K562 (cell line): ENCODE results near the gene GFRA1. TPM values are rescaled to one million over a fixed set of nuclear protein-coding genes. Genes with fewer than 3 reads are reported as not detected.

Source experiments
- ATAC-seq: fragments of 200-7000 bp; cut with Tn5 transposase; 3 replicates; pipeline ENCODE4 v1.9.1; 2020; ENCODE audit warnings: moderate library complexity
- BruUV-seq: library from RNA; stranded (reverse); fragments of 400-500 nt; replicated peaks from 2 replicates; lab custom pipeline; 2021; lab: Mats Ljungman, UMichigan
- CTCF ChIA-PET: fragments of 300-600 bp; formaldehyde crosslinking; extraction: SDS; loops from one replicate; lab custom pipeline; 2021; ENCODE audit warnings: low intra/inter-chr PET ratio; lab: Yijun Ruan, JAX
- POLR2A ChIA-PET: fragments of 300-600, 350-650 bp; sonication (Branson Sonifier 250); formaldehyde crosslinking; extraction: SDS; loops from one replicate; lab custom pipeline; 2021; ENCODE audit warnings: antibody characterized with exemption, inconsistent platforms; lab: Yijun Ruan, JAX
- DNase-seq, 4 experiments: peaks; one replicate each; pipeline versions ENCODE4 v3.0.0 to v3.0.0-alpha.2; 2011 to 2018; ENCODE audit warnings: low spot score in 3 of 4, mixed read lengths in 3 of 4; ENCODE audit errors: extremely low read depth in 1 of 4
- FAIRE-seq: peaks from 2 replicates; lab custom pipeline; 2011; peaks lifted over from hg19 to GRCh38; lab: Jason Lieb, UNC
- H2AFZ ChIP-seq: 2 replicates; pipeline ENCODE4 v1.6.0; 2011; ENCODE audit warnings: low read depth, low read length, control low read depth, inconsistent platforms
- H3K27ac ChIP-seq: fragments of 200-600 bp; 3 replicates; pipeline ENCODE4 v1.8.0; 2011; ENCODE audit warnings: low read depth, mild to moderate bottlenecking, control low read depth, inconsistent platforms, low read length, moderate library complexity, mixed read lengths; ENCODE audit errors: extremely low read depth
- H3K27me3 ChIP-seq, 2 experiments: fragments of 300-600 bp in 1 of 2; 2 replicates in 1 of 2; 3 replicates in 1 of 2; pipeline versions ENCODE4 v1.6.0 to v1.8.0; 2011; ENCODE audit warnings: inconsistent platforms in 2 of 2, low read length in 2 of 2, mild to moderate bottlenecking in 1 of 2, mixed read lengths in 1 of 2, moderate library complexity in 1 of 2; ENCODE audit not compliant: control insufficient read depth in 2 of 2, insufficient read depth in 2 of 2
- H3K36me3 ChIP-seq: fragments of 300-600 bp; 3 replicates; pipeline ENCODE4 v1.8.0; 2011; ENCODE audit warnings: mild to moderate bottlenecking, low read length, inconsistent platforms; ENCODE audit not compliant: control insufficient read depth, insufficient read depth
- H3K4me1 ChIP-seq, 2 experiments: fragments of 200-600 bp in 1 of 2; replicated peaks in 1 of 2; 2 replicates in 1 of 2; 3 replicates in 1 of 2; pipeline versions ENCODE4 v1.5.1 to v1.8.0; 2011; ENCODE audit warnings: inconsistent platforms in 2 of 2, low read length in 2 of 2, mild to moderate bottlenecking in 1 of 2, mixed read lengths in 1 of 2, moderate library complexity in 1 of 2; ENCODE audit not compliant: control insufficient read depth in 2 of 2, insufficient read depth in 2 of 2
- H3K4me2 ChIP-seq: 2 replicates; pipeline ENCODE4 v1.6.1; 2011; ENCODE audit warnings: low read length, control low read depth, inconsistent platforms, mixed read lengths; ENCODE audit not compliant: insufficient read depth
- H3K4me3 ChIP-seq: fragments of 200-600 bp; sonication (generic), shearing (Covaris generic); 2 replicates; pipeline ENCODE4 v1.5.1; 2016; ENCODE audit warnings: control low read depth, inconsistent platforms
- H3K79me2 ChIP-seq: fragments of 200-600 bp; 3 replicates; pipeline ENCODE4 v1.8.0; 2011; ENCODE audit warnings: low read length, inconsistent platforms; ENCODE audit not compliant: control insufficient read depth, insufficient read depth
- H3K9ac ChIP-seq, 2 experiments: 2 replicates each; pipeline versions ENCODE4 v1.6.0 to v1.6.1; 2011; ENCODE audit warnings: low read depth in 2 of 2, low read length in 2 of 2, control low read depth in 1 of 2, inconsistent platforms in 1 of 2, mild to moderate bottlenecking in 1 of 2, mixed read lengths in 1 of 2; ENCODE audit not compliant: insufficient read depth in 1 of 2
- H3K9me1 ChIP-seq: one replicate; pipeline ENCODE4 v1.6.0; 2011; ENCODE audit warnings: inconsistent platforms, mild to moderate bottlenecking, low read length, moderate library complexity; ENCODE audit not compliant: control insufficient read depth, insufficient read depth
- H3K9me3 ChIP-seq: replicated peaks from 2 replicates; pipeline ENCODE4 v1.5.1; 2011; ENCODE audit warnings: low read depth, low read length, inconsistent platforms; ENCODE audit not compliant: control insufficient read depth, insufficient read depth
- H4K20me1 ChIP-seq: replicated peaks from 2 replicates; pipeline ENCODE4 v1.6.1; 2011; ENCODE audit warnings: low read length, inconsistent platforms, mixed read lengths; ENCODE audit not compliant: control insufficient read depth, insufficient read depth
- ARID2 ChIP-seq: fragments of 450-650 bp; IDR thresholded peaks from 2 replicates; pipeline ENCODE4 v1.6.1; 2017; ENCODE audit warnings: antibody characterized with exemption, mild to moderate bottlenecking
- CHD2 ChIP-seq: IDR thresholded peaks from 2 replicates; pipeline ENCODE4 v1.6.1; 2011; ENCODE audit warnings: low read depth, low read length
- CREM ChIP-seq: IDR thresholded peaks from 2 replicates; pipeline ENCODE4 v1.6.1; 2014; ENCODE audit warnings: antibody characterized with exemption, low read depth
- FIP1L1 ChIP-seq: fragments of 200-400 bp; formaldehyde crosslinking; IDR thresholded peaks from 2 replicates; pipeline ENCODE4 v1.6.1; 2018; ENCODE audit warnings: mild to moderate bottlenecking, low read depth, low read length; ENCODE audit not compliant: poor library complexity, severe bottlenecking
- HSF4 ChIP-seq: fragments of 250-450 bp; sonication (Bioruptor Pico); IDR thresholded peaks from 2 replicates; pipeline ENCODE4 v2.1.2; 2022; ENCODE audit warnings: mild to moderate bottlenecking, moderate library complexity, borderline replicate concordance
- NUFIP1 ChIP-seq: fragments of 450-650 bp; IDR thresholded peaks from 2 replicates; pipeline ENCODE4 v1.6.1; 2018; ENCODE audit not compliant: partially characterized antibody
- RFX5 ChIP-seq: IDR thresholded peaks from 2 replicates; pipeline ENCODE4 v1.6.1; 2011; ENCODE audit warnings: low read depth, mild to moderate bottlenecking, improper control_type of control experiment, low read length
- ZFPM2 ChIP-seq: fragments of 250-450 bp; sonication (Bioruptor Pico); IDR thresholded peaks from 2 replicates; pipeline ENCODE4 v1.5.1; 2022; ENCODE audit warnings: mild to moderate bottlenecking
- ZNF124 ChIP-seq: sonication (generic); formaldehyde crosslinking; IDR thresholded peaks from 2 replicates; pipeline ENCODE4 v1.8.1; 2022; ENCODE audit warnings: missing genetic modification reagents
- ZNF696 ChIP-seq: fragments of 250-450 bp; sonication (Bioruptor Pico); conservative IDR thresholded peaks from 2 replicates; pipeline ENCODE4 v1.4.0; 2020; ENCODE audit warnings: mild to moderate bottlenecking, moderate library complexity
- WGBS: fragments of 100-300 bp; shearing (Covaris generic); methylation state at CpG from one replicate; pipeline ENCODE4 v1.1.6; 2016; ENCODE audit warnings: low coverage, mixed read lengths; ENCODE audit not compliant: insufficient coverage; ENCODE audit errors: missing lambda C conversion rate; 5-methylcytosine and 5-hydroxymethylcytosine counted together
- in situ Hi-C: fragments of 300-500 bp; cut with MboI; formaldehyde crosslinking; loops from 4 replicates; pipeline ENCODE4 v1.15.0; 2018; ENCODE audit warnings: inconsistent platforms, mixed read lengths
- intact Hi-C: fragments of 100-400 bp; cut with micrococcal nuclease; formaldehyde crosslinking; loops from 2 replicates; pipeline ENCODE4 v1.14.2; 2022
- polyA plus RNA-seq, 8 experiments: library from polyadenylated mRNA; depleted of rRNA in 4 of 8; stranded (reverse) in 5 of 8; unstranded in 3 of 8; fragments of >200 nt; fragmentation: Nextera tagmentation in 2 of 8; fragmentation: Illumina TruSeq in 1 of 8; extraction: Ambion mirVana in 2 of 8; extraction: Trizol in 1 of 8; gene quantifications; 2 replicates each; pipeline versions ENCODE4 v1.2.1 to v1.2.3, GENCODE V29; 2011 to 2014; ENCODE audit warnings: inconsistent platforms in 1 of 8, missing spikeins in 1 of 8
- total RNA-seq, 7 experiments: library from RNA; depleted of rRNA in 6 of 7; stranded (reverse); fragments of >200 nt in 6 of 7; fragmentation: Illumina TruSeq in 2 of 7; extraction: Trizol in 2 of 7; gene quantifications; 2 replicates each; pipeline versions ENCODE4 v1.2.1 to v1.2.3, GENCODE V29; 2011 to 2021; ENCODE audit warnings: low replicate concordance in 1 of 7
- TF ChIP-seq, protein P1 (sequence below): IDR thresholded peaks from 3 replicates; pipeline ENCODE4 v1.6.1; 2011; ENCODE audit warnings: borderline replicate concordance, mild to moderate bottlenecking; ENCODE audit not compliant: insufficient read length, insufficient read depth
- TF ChIP-seq, protein P2 (sequence below): fragments of 250-450 bp; sonication (Bioruptor Pico); IDR thresholded peaks from 2 replicates; pipeline ENCODE4 v1.5.0; 2021; ENCODE audit warnings: mild to moderate bottlenecking, moderate library complexity
- TF ChIP-seq, protein P3 (sequence below): sonication (generic); formaldehyde crosslinking; IDR thresholded peaks from 2 replicates; pipeline ENCODE4 v1.8.1; 2022; ENCODE audit warnings: missing genetic modification reagents

Gene GFRA1
- total and polyA plus RNA-seq, 9 of the 15 experiments (the other 6 are each of a cell fraction or from before 2014, with no cell fraction given): 0.04 TPM; not detected in 8

DNA sequence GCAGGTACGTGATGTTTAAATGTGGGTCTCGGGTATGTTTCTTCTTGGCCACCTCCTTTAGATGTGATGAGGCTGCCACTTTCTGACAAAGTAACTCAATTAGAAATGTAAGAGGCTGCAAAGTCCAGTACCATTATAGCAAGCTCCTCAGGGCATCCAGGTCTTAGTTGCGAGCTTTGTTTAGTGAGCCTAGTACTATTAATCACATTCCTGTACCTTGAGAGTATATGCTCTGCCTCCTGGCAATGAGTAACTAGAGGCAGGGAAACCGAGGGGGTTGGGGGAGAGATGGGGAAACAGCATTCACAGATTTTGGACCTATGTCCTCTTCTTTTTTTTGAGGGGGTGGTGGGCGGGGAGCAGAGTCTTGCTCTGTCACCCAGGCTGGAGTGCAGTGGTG lies 131.8 kb downstream of the GFRA1 start:
- BruUV-seq: no TSS peak
- CTCF ChIA-PET: no interaction called here
- no peak overlapping the region for H3K4me3 ChIP-seq

More for the DNA sequence above, 131.8 kb downstream of the GFRA1 start:
- no peaks in the 10 kb centered on the region for H3K9me1 ChIP-seq
- in situ Hi-C loops (no loop called here), intact Hi-C loops (no loop called here)
- no peaks in the 10 kb centered on the region for H3K27me3 ChIP-seq
- no peaks in the 10 kb centered on the region for H3K36me3 ChIP-seq
- no peak overlapping the region for H3K27ac ChIP-seq
- FAIRE-seq: no peak
- H2AFZ ChIP-seq: no peak overlapping the region
- H3K9me3 ChIP-seq: no peaks in the 10 kb centered on the region
- no peak for ATAC-seq
- H4K20me1 ChIP-seq: no peaks in the 10 kb centered on the region
- no peak overlapping the region for H3K9ac ChIP-seq
- no peak overlapping the region for H3K4me2 ChIP-seq
- POLR2A ChIA-PET: interaction anchor here (0.6 kb wide), 1 partner anchor 68 kb away, joined by 3 read pairs; no protein-coding TSS in a partner anchor
- H3K79me2 ChIP-seq: no peaks in the 10 kb centered on the region
- WGBS: 0% methylated on average over 4 of the region's 5 CpGs
- no peak for TF ChIP-seq ZNF124
- TF ChIP-seq FIP1L1: no peak
- TF ChIP-seq HSF4 (CRISPR knock-in tag): no peak
- TF ChIP-seq CREM: no peak
- no peak for TF ChIP-seq ARID2
- TF ChIP-seq, protein P1, sequence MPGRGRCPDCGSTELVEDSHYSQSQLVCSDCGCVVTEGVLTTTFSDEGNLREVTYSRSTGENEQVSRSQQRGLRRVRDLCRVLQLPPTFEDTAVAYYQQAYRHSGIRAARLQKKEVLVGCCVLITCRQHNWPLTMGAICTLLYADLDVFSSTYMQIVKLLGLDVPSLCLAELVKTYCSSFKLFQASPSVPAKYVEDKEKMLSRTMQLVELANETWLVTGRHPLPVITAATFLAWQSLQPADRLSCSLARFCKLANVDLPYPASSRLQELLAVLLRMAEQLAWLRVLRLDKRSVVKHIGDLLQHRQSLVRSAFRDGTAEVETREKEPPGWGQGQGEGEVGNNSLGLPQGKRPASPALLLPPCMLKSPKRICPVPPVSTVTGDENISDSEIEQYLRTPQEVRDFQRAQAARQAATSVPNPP: no peak
- TF ChIP-seq, protein P2, sequence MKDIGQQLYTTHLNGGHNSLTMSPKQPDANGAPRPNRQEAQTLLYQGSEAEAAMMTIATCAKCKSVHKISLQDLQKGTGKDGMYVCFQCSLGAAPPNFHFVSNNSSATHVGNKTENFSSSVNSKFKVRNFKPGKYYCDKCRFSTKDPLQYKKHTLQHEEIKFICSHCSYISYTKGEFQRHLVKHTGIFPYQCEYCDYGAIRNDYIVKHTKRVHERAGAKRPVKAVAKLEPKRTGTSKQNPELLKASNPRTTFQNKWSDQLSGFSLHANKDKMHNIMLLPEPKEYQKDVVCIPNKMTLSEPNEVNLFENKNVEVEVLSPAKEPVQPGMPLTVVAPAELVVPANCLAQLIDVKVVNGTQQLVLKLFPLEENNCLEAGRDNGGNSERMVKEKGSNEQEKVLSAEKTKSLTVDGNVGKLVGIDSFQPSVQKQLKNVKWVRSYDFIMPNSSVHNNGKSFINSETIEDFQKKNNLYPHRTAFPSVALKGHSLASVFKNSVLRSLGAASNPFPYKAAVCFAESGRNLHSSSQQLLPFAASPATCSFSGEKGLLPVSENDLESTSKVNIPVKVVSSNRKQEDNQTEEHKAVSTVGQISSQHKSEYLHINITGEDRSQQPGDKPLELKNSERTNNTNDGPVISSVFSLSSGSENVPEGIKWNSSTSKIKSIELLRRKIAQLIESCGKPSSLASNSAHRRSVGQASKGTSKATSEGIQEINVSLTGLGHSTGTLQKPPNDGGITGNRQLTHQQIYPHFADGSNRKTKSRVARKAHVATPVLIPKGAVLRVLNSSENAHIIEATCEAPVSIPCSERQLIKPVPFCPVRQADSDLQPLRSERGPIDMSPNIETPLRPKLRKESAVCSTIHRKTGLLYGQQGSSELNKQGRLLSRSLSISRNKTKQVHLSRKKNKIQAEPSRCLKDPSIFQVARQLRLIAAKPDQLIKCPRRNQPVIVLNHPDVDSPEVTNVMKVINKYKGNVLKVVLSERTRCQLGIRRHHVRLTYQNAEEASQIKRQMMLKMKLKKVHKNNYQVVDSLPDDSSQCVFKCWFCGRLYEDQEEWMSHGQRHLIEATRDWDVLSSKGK (CRISPR knock-in tag): no peak
- TF ChIP-seq, protein P3, sequence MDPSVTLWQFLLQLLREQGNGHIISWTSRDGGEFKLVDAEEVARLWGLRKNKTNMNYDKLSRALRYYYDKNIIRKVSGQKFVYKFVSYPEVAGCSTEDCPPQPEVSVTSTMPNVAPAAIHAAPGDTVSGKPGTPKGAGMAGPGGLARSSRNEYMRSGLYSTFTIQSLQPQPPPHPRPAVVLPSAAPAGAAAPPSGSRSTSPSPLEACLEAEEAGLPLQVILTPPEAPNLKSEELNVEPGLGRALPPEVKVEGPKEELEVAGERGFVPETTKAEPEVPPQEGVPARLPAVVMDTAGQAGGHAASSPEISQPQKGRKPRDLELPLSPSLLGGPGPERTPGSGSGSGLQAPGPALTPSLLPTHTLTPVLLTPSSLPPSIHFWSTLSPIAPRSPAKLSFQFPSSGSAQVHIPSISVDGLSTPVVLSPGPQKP (CRISPR knock-in tag): no peak
- no peak for TF ChIP-seq ZNF696 (CRISPR knock-in tag)
- no peak for TF ChIP-seq RFX5
- TF ChIP-seq CHD2: no peak
- no peak for TF ChIP-seq NUFIP1
- no peak for TF ChIP-seq ZFPM2 (CRISPR knock-in tag)
- no peaks in the 10 kb centered on the region for H3K4me1 ChIP-seq
- no peak for DNase-seq
